Measurements from ENCODE around the gene CRABP2. TPM values are rescaled to one million over a fixed set of nuclear protein-coding genes. Genes with fewer than 3 reads are reported as not detected.

Gene CRABP2
- total RNA-seq, 4 donors from 2014 or later = 67.9 to 103 (median 96.1) TPM

- no peak overlapping the region for H3K4me3 ChIP-seq (ENCODE audit: low read depth, poor library complexity, severe bottlenecking)
- no peak for TF ChIP-seq CTCF (IDR thresholded peaks at IDR 0.05)
- TF ChIP-seq POLR2A (IDR thresholded peaks at IDR 0.05) = no peak
- 70 to 84% methylated on average over 3 of the region's 3 CpGs for WGBS, 2 donors
- intact Hi-C loops (cut with DNase I; ENCODE audit: low total_unique reads) = no loop called here
- no peak for DNase-seq (ENCODE audit: low spot score in 2 of 2)
These were observed 39.8 kb downstream of the CRABP2 start for GRCh38 chr1:156665539-156665938.

GRCh38 chr1:156664767-156665411 lies 40.5 kb downstream of the CRABP2 start:
- no peak for DNase-seq (ENCODE audit: low spot score in 2 of 2)
- no peak for TF ChIP-seq POLR2A (IDR thresholded peaks at IDR 0.05)
- TF ChIP-seq CTCF (IDR thresholded peaks at IDR 0.05) = no peak
- H3K4me3 ChIP-seq (ENCODE audit: low read depth, poor library complexity, severe bottlenecking) = no peak overlapping the region
- intact Hi-C loops (cut with DNase I; ENCODE audit: low total_unique reads) = no loop called here
- WGBS, 2 donors = 42 to 49% methylated on average over 11 to 15 of the region's 16 CpGs

GRCh38 chr1:156664046-156664766 lies 41.2 kb downstream of the CRABP2 start:
- intact Hi-C loops (cut with DNase I; ENCODE audit: low total_unique reads) = no loop called here
- DNase-seq (ENCODE audit: low spot score in 2 of 2) = no peak
- 64 to 71% methylated on average over 5 of the region's 5 CpGs for WGBS, 2 donors

GRCh38 chr1:156663178-156663577 lies 42.2 kb downstream of the CRABP2 start:
- no peak for TF ChIP-seq POLR2A (IDR thresholded peaks at IDR 0.05)
- TF ChIP-seq CTCF (IDR thresholded peaks at IDR 0.05) = no peak
- intact Hi-C loops (cut with DNase I; ENCODE audit: low total_unique reads) = no loop called here

More at GRCh38 chr1:156664046-156664766, 41.2 kb downstream of the CRABP2 start:
- H3K4me3 ChIP-seq (ENCODE audit: low read depth, poor library complexity, severe bottlenecking) = no peak overlapping the region
- TF ChIP-seq POLR2A (IDR thresholded peaks at IDR 0.05) (no peak), CTCF (IDR thresholded peaks at IDR 0.05) (no peak)

GRCh38 chr1:156662800-156663055 lies 42.7 kb downstream of the CRABP2 start:
- intact Hi-C loops (cut with DNase I; ENCODE audit: low total_unique reads) = no loop called here
- H3K4me3 ChIP-seq (ENCODE audit: low read depth, poor library complexity, severe bottlenecking) = no peak overlapping the region
- TF ChIP-seq CTCF (IDR thresholded peaks at IDR 0.05) (no peak), POLR2A (IDR thresholded peaks at IDR 0.05) (no peak)
- 79 to 91% methylated on average over 5 of the region's 5 CpGs for WGBS, 2 donors
- DNase-seq (ENCODE audit: low spot score in 2 of 2) = no peak

More at GRCh38 chr1:156663178-156663577, 42.2 kb downstream of the CRABP2 start:
- H3K4me3 ChIP-seq (ENCODE audit: low read depth, poor library complexity, severe bottlenecking) = no peak overlapping the region
- WGBS, 2 donors = 31 to 41% methylated on average over 5 of the region's 5 CpGs
- DNase-seq (ENCODE audit: low spot score in 2 of 2) = no peak
